CD4-positive, alpha-beta T cell treated with Interleukin-17A for 1 hour (primary cell): Measurements from ENCODE around the gene CIT.
"Not testable (repeated sequence)": the region's sequence is repeated elsewhere in the genome, so short reads cannot be mapped to it uniquely, and the experiment has no call there.

Experiments used
- DNase-seq: peaks from one replicate; pipeline ENCODE4 v3.0.0-alpha.2; 2020

Gene CIT

GRCh38 chr12:119876761-119877638 lies at the start of gene CIT:
Gene CIT, minus strand, starts transcription at chr12:119877320. Its CDS starts 1,152 bp downstream, at chr12:119876168.
- peak; percentile 92 for DNase-seq

DNA sequence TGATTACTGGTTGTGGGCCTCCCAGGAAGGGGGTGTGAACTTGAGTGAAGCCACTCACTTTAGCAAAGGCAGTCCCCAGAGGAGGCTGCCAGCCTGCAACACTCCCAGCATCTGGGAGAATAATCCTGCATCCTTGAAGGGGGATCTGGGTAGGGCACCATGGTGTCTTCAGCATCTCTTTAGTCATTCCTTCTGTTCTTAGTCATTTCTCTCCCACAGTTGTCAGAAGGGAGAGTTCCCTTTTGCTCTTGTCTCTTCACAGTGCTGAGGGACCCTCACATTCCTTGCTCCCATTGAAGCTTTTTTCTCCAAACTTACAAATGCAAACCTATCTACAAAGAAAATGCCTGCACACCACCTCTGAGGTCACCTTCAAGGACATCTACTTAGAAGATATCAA lies 48.1 kb upstream of the CIT start:
- DNase-seq: no peak

GRCh38 chr12:119920064-119920463 lies 42.9 kb upstream of the CIT start:
- DNase-seq: no peak

- no peak for DNase-seq
Observed at GRCh38 chr12:119915894-119916510, 38.9 kb upstream of the CIT start.

DNA sequence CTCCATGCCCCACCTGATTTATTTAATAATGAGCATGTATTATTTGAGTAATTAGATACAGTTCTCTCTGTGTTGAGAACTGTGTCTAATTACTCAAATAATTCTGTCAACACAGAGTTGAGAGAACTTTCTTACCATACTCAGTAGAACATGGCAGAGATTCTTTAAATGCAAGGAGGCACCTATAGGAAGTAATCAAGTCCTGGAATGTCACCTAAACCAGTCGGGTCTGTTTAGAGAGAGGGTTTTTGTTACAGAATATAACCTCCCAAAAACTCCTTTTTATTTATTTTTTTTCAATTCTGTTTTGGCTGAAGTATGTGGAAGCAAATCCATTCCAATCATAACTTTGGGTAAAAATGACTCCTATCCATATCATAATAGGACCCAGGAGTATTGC lies 37.5 kb upstream of the CIT start:
- DNase-seq: no peak

DNA sequence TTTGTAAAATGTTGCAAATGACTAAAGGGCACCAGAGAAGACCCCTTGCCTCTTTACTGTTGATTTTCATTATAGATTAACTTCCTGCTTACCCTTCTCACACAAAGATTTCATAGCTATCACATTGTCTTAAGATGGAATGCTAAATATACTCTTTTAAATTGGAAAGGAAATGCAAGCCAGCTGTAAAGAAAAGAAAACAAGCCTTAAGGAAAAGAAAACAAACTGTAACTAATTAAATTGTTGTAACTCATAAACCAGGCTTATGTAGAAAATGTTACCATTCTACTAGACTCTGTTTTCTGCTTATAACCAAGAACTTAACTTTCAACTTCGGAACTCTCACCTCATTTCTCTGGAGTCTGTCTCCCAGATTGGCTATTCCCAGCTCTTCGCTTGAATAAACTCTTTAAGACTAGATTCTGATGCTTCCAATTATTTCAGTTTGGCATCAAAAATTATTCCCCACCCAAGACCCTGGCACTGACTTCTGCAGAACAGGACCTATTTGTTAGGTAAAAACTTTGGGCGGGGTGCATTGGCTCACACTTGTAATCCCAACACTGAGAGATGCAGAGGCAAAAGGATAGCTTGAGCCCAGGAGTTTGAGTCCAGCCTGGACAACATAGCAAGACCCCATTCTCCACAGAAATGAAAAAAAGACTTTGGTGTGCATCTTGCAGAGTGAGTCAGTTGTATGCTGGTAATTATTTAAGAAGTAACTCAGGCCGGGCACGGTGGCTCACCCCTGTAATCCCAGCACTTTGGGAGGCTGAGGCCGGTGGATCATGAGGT lies 36.6 kb upstream of the CIT start:
- DNase-seq: no peak

DNA sequence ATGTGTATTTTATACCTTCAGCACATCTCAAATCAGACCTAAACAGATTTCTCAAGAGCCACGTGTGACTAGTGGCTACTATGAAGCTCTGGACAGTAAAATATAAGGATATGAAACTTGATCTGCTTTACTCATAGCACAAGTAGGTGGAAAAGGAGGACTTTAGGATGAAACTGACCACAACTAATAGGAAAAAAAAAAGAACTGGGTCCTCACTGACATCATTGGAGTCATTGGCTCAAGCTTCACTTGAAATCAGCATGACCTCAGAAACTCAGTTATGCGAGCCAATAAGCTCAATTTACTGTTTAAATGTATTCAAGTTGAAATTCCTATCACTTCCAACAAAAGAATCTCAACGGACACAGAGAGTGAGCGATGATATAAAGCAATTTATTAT lies 34.1 kb upstream of the CIT start:
- no peak for DNase-seq

DNA sequence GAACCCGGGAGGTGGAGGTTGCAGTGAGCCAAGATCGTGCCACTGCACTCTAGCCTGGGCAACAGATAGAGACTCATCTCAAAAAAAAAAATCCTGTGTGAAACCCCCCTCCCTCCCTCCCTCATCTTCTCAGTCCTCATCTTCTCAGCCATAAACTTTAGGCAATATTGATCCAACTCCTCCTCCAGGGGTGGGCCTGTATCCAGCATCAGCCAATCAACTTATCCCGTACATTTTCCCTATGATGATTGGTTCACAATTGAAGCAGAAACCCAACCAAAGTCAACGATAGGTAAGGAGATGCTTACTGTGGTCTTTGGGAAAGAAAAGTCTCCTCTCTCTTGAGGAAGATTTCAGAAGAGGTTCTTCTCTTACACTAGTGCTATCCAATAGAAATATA lies 33.5 kb upstream of the CIT start:
- DNase-seq: no peak

DNA sequence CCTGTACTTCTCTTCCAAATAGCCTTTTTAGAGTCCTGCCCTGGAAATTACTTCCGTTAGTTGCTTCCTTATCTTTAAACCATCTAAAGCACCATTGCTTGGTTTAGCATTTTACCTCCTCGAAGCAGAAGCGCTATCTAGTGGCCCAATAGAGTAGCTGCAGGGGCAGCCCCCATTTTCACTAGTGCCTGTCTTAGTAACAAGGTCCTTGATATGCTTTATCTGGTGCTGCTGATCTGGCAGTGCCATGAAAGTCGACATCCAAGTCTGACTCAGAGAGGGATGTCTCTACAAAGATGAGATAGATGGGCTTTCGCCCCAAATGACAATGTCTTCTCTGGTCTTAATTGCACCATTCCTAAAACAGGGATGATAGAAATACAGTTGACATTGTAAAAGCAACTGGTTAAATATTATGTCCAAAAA lies 25.0 kb upstream of the CIT start:
- peak; percentile 79 for DNase-seq

- DNase-seq: no peak
Observed at GRCh38 chr12:119901670-119902069, 24.6 kb upstream of the CIT start.

DNA sequence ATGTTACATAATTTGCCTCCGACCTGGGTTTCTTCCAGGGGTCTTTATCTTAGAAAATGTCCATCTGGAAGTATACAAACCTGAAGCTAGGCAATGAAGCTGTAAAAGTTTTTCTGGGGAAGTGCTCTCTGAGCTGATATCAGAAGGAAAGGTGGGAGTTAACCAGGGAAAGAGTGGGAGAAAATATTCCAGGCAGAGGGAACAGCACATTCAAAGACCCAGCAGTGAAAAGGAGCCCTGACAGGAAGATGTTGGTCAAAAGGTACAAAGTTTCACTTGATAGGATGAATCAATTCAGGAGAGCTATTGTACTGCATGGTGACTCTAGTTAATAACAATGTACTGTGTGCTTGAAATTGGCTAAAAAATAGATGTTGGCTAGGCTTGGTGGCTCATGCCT lies 17.8 kb upstream of the CIT start:
- no peak for DNase-seq

DNA sequence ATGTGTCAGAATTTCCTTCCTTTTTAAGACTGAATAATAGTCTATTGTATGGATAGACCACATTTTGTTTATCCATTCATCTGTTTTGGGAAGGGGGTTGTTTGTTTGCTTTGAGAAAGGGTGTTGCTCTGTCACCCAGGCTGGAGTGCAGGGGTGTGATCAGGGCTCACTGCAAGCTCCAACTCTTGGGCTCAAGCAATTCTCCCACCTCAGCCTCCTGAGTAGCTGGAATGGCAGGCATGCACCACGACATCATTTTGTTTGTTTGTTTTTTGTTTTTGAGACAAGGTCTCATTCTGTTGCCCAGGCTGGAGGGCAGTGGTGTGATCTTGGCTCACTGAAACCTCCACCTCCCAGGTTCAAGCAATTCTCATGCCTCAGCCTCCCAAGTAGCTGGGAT lies 15.5 kb upstream of the CIT start:
- DNase-seq: not testable (repeated sequence)

- no peak for DNase-seq
Observed at GRCh38 chr12:119885549-119885948, 8.4 kb upstream of the CIT start.

DNA sequence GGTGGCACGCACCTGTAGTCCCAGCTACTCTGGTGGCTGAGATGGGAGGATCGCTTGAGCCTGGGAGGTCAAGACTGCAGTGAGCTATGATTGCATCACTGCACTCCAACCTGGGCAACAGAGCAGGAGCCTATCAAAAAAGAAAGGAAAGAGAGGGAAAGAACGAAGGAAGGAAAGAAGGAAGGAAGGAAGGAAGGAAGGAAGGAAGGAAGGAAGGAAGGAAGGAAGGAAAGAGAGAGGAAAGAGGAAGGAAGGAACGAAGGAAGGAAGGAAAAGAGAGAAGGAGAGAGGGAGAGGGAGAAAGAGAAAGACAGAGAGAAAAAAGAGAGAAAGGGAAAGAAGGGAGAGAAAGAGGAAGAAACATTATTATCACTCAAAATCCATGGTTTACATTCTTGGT lies 6.7 kb upstream of the CIT start:
- not testable (repeated sequence) for DNase-seq

- DNase-seq: no peak
Observed at GRCh38 chr12:119883237-119883636, 6.1 kb upstream of the CIT start.

GRCh38 chr12:119877639-119877948 lies 474 bp upstream of the CIT start:
- no peak for DNase-seq

GRCh38 chr12:119870457-119870856 lies 6.7 kb downstream of the CIT start:
- no peak for DNase-seq

GRCh38 chr12:119869720-119870119 lies 7.4 kb downstream of the CIT start:
- DNase-seq: no peak

DNA sequence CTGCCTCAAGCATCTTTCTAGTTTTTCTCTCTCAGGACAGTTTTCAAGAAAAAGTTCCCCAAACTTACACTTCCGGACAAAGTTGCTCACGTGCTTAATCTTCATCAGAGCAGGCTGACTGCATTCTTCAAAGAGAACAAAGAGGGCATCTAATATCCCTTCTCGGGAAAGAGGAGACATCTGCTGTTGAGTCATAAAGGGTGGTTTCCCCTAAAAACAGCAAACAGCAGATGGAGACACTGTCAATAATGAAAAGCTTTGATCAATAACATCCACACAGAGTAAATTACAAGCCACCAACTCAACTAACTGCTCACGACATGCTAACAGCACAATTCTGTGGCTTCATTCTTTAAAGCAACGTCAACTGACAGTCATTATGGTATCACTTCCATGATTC lies 8.1 kb downstream of the CIT start:
- DNase-seq: no peak

- DNase-seq: no peak
Observed at GRCh38 chr12:119864591-119864990, 12.5 kb downstream of the CIT start.

- no peak for DNase-seq
Observed at GRCh38 chr12:119859241-119859640, 17.9 kb downstream of the CIT start.

GRCh38 chr12:119857041-119857591 lies 20.0 kb downstream of the CIT start:
- DNase-seq: no peak

- DNase-seq: no peak
Observed at GRCh38 chr12:119850330-119850729, 26.8 kb downstream of the CIT start.

DNA sequence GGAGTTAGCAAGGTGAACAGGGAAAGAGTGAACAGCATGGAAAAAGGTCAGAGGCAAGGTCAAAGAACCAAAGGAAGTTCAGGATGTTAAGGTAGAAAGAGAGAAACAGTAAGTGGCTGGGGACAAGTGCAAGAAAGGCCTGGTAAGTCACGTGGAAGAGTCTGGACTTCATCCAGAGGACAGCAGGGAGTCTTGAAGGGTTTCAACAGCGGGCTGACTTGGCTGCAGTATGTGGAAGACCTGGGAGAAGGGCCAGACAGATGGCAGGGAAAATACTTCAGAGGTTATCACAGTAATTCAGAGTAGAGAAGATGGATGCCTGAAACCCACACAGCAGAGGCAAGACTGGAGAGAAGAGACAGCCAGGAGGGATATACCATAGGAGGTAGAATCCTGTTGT lies 34.0 kb downstream of the CIT start:
- DNase-seq: no peak
